ENCODE data around the gene IP6K3. TPM values are rescaled to one million over a fixed set of nuclear protein-coding genes. Genes with fewer than 3 reads are reported as not detected.

IP6K3 gene
- total RNA-seq, 1 donor from 2014 or later: 0.08 TPM

DNA sequence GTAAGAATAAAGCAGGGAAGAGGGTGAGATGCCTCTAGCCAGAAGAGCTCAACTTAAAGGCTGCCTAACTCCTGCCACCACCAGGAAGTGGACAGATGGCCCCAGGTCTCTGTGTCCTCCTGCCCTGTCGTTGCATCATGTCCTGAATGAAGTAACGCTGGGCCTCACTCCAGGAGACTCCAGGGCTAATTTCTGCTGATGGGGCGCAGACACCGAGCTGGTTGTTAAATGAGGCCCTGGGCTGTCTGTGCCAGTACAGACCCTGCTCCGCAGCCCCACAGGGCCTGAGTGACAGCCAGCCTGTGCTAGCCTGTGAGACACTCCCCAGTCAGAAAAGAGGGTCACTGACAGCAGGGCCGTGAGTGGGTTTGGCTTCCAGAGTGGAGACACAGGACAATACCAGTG lies 6.5 kb downstream of the IP6K3 start:
- ATAC-seq: peak; percentile 18

GRCh38 chr6:33739571-33739970 lies 7.1 kb downstream of the IP6K3 start:
- no peak for ATAC-seq

GRCh38 chr6:33738879-33739278 lies 7.8 kb downstream of the IP6K3 start:
- no peak for ATAC-seq

GRCh38 chr6:33738153-33738552 lies 8.6 kb downstream of the IP6K3 start:
- no peak for ATAC-seq

- no peak for ATAC-seq
Observed at GRCh38 chr6:33737267-33738026, 9.3 kb downstream of the IP6K3 start.

DNA sequence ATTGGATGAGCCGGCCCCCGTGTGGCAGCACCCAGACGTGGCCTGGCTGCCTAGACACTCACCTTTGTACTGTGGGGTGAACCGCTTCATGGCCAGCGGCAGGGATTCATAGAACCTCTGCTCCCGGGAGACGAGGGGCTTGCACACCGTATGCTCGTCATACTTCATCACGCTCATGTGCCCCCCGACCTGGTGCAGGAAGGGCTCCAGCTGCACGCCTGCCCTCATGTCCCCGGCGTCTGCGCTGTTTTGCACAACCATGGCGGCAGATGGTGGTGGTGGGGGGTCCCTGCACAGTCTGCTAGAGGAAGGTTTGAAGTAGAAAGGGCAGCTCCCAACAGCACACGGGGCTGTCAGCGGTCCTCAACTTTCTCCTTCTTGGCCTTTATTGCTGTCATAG lies 11.5 kb downstream of the IP6K3 start:
- no peak for ATAC-seq

GRCh38 chr6:33733709-33734007 lies 13.0 kb downstream of the IP6K3 start:
- ATAC-seq: no peak

DNA sequence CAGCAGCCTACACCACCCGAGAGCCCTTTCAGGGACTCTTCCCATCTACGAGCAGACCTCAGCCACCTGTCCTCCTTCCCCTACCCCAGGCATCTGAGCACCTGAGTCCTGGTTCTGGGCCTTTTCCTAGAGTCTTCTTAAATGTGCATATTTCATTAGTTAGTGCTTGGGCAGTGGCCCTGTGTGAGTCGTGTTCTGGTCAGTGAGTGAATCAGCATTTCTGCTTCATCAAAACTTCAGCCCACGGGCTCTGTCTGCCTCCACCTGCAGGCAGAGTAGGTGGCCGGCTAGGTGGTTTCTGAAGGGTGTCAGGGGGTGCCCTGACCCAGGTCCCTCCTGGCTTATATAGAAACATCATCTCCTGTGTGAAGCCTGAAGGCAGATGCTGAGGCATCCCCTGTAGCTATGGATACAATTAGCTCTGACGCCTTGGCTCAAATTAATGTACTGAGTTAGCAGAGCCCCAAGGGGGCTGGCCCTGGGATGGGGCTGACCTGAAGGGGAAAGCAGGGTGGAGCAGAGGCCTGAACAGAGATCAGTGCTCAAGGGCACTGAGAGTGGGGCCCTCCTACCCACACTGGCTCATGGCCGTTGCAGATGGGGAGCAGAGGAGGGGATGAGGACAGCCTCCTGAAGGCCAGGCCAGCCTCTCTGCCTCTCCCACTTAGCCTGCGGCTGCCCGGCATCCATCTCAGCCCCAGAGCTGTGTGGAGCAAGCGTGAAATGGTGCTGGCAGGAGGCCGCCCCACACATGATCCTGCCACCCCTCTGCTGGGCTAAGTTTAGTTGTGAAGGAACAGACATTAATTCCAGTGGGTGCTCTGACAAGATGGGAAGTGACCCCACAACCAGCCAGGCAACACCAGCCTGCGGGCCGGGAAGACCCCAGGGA lies 13.6 kb downstream of the IP6K3 start:
- no peak for ATAC-seq

GRCh38 chr6:33732385-33732784 lies 14.3 kb downstream of the IP6K3 start:
- ATAC-seq: no peak

- ATAC-seq: no peak
Observed at GRCh38 chr6:33731751-33732282, 14.9 kb downstream of the IP6K3 start.

DNA sequence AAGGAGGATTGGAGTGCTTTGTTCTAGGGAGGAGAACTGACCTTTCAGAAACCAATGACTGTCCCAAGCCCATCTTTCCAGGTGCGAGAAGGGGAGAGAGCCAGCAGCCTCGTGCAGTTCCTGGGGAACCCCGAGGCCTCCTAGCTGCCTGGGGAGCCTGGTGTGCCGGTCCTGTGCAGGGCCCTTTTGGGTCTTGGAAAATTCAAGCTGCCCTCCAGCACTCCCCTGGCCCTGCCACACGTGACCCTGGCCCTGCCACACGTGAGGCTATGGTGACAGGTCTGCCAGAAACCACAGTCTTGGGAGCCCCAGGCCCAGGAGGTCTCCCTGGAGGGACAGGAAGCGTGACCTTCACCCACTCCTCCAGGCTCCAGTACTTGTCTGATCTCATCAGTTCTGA lies 15.7 kb downstream of the IP6K3 start:
- no peak for ATAC-seq

DNA sequence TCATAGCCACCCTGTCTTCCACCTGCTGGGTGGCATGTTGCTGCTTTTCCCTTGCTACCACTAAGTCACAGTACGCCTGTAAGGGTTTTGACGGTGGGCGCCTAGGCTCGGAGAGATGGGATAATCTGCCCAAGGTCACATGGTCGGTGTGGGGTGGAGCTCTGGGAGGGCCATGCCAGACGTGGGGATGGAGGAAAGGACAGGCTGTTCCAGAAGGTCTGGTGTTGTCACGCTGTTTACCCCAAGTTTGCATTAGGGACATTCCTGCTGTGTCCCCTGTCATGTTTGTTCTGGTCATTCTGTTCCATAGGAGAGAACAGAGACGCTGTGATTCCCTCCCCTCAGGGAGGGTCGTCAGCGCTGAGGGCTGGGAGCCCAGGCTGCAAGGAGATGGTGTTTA lies 16.1 kb downstream of the IP6K3 start:
- no peak for ATAC-seq

GRCh38 chr6:33729059-33729458 lies 17.6 kb downstream of the IP6K3 start:
- ATAC-seq: no peak

DNA sequence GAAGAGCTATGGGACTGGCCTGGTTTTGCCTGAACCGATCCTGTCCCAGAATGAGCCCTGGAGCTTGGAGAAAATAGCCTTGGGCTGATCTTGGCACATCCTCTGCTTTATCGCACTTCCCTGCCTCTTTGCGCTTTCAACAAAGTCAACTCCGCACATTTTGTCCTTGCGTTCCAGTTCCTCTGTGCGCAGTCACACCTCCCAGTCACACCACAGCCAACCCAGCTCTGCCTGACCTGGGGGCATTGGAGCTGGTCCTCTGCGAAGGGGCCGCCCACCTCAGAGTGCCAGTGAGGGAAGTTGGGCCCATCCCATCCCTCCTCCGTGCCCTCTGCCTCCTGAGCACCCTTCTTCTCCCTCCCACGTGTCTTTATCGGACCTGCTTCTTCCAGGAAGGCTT lies 18.3 kb downstream of the IP6K3 start:
- no peak for ATAC-seq

GRCh38 chr6:33727932-33728331 lies 18.8 kb downstream of the IP6K3 start:
- ATAC-seq: no peak

DNA sequence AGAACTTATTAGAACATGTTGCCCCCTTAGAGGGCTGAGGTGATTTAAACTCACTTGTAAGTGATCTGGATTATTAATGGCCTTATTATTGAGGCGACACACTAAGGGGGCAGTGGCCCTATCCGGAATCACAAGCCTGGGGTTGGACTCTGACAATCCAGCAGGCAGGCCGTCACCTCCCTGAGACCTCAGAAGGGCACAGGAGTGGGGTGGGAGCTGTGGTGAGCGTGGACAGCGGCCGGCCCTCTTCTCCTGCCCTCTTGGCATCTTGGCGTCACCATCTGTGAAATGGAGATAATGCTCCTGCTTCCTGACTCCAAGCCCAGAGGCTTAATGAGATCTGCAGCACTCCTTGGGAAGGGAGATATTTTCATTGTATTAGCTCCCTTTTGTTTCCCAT lies 19.6 kb downstream of the IP6K3 start:
- ATAC-seq: no peak

DNA sequence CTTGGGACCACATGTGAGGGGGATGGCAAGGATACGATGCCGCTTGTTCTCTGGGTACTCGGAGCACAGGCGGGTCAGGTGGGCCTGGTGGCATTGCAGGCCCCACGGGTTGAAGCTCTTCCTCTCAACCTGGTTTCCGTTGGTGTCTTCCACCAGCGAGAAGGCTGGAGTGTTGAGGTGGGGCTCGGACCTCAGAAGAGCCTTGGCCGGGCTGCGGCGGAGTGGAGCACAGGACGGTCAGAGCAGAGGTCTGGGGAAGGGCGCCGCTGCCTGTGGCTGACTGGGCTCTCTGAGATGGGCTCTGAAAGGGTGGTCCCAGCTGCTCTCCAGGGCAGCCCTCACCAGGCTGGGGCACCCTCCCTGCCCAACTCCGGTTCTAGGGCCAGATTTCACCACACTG lies 20.0 kb downstream of the IP6K3 start:
- ATAC-seq: no peak

DNA sequence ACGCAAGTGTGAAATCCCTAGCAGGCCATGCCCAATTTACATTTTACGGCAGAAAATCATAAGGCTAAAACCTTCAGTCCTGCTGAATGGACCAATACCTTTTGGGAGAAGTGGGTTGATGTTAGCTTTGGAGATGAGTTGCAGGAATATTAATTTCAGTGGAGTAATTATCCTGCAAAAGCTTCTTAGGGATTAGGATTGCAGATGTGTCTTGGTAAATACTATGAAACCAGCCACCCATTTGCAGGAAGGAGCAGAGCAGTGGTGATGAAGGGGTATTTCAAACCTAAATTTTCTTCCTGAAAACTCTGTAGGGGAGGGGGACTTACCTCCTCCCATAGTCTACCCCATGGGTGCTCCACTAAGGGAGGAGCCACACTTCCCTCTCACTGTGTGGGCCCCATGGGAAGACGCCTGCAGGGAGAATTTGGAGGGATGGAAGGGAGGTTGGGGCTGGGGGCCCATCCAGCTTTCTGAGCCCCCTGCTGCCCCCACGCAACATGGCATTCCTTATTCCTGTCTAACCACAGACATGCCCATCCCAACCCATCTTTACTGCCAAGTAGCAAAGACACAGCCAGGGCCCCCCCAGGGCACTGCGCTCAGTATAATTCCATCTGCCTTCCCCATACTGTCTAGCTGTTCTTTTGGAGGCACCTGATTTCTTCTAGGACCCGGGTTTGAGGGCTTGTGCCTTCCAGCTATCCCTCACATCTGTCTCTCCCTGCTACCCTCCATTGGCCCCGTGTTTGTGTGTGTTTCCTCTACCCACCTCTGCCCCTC lies 20.6 kb downstream of the IP6K3 start:
- ATAC-seq: no peak

DNA sequence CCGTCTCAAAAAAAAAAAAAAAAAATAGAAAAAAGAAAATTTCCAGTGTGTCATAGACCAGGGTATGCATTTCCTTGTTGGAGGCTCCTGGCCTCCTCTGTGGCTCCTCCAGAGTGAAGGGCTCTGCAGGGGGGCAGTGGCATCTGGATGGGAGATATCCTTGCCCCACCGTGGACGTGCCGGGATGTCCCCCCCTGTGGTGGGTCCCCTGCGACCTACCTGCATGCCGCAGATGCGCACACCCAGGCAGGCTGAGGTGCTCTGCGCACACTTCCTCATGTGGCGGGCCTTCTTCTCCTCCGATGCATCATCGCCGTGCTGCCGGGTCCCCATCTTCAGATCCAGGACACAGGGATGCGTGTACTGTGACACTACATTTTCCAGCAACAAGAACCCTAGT lies 21.5 kb downstream of the IP6K3 start:
- ATAC-seq: no peak

GRCh38 chr6:33724102-33725023 lies 22.3 kb downstream of the IP6K3 start:
- ATAC-seq: no peak

DNA sequence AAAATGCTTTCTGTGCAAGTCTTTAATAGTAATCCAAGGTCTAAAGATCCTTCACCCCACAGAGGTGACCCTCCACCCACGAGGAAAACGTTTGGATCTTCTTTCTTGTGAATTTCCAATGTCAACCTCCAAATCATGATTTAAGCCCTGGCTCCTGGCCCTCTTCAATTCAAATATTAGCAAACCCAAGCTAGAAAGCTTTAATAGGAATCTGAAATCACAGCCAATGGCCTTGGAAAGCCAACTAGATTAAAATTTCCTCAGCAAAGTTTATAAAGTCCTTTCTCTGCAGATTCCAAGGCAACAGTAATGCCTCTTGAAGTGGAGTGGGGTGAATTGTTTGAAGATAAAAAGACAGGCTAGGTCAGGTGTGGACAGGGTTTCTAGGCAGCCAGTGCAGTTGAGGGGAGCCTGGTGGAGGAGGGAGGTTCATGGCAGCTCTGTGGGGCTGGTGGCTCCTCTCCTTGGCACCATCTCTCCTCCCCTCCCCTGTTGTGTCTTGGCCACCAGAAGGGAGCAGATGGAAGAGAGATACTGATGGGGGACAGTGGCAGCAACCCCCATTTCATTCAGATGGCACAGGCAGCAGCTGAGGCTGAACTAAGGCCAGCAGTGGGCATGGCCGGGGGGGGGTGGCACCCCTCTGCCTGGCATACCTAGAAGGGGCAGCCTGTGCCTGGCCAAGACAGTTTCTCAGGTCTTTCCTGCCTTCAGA lies 23.2 kb downstream of the IP6K3 start:
- ATAC-seq: no peak

All from esophagus mucosa (tissue), 1 donor.